ENCODE measurements around the gene FBXO21. TPM values are rescaled to one million over a fixed set of nuclear protein-coding genes. Genes with fewer than 3 reads are reported as not detected.

The FBXO21 gene
- polyA plus RNA-seq, 1 donor (not counting 4 experiments of a cell fraction or from before 2014, with no cell fraction given) = 21.9 TPM

GRCh38 chr12:117142094-117142493 lies 48.2 kb downstream of the FBXO21 start:
- dilution Hi-C loops (cut with MboI; ENCODE audit: extremely low pct_ligation_motif_present, low sequenced_read_pairs) = no loop called here
- Histone ChIP-seq H3K9ac (ENCODE audit: control insufficient read depth, extremely low read depth, insufficient read depth, low read length) (no peak overlapping the region), H3K27ac (ENCODE audit: control insufficient read depth, insufficient read depth, low read length) (no peak overlapping the region), H4K20me1 (ENCODE audit: control insufficient read depth, extremely low read depth, insufficient read depth, low read length) (no peaks in the 10 kb centered on the region), H3K9me1 (ENCODE audit: control insufficient read depth, extremely low read depth, insufficient read depth, low read length) (no peaks in the 10 kb centered on the region), H3K27me3 (ENCODE audit: control insufficient read depth, extremely low read depth, insufficient read depth, low read length) (no peaks in the 10 kb centered on the region), H3K9me3 (ENCODE audit: control insufficient read depth, low read depth, low read length) (no peaks in the 10 kb centered on the region), H3K79me2 (ENCODE audit: control insufficient read depth, insufficient read depth, low read length) (no peaks in the 10 kb centered on the region), H3K4me1 (ENCODE audit: control insufficient read depth, extremely low read depth, insufficient read depth, low read length) (no peaks in the 10 kb centered on the region), H3K4me2 (ENCODE audit: control insufficient read depth, extremely low read depth, insufficient read depth, low read depth, low read length) (no peak overlapping the region), H2AFZ (ENCODE audit: control insufficient read depth, low read length) (no peak overlapping the region), H3K4me3 (ENCODE audit: control insufficient read depth in 2 of 3, extremely low read depth in 1 of 3, insufficient read depth in 2 of 3, low read depth in 1 of 3, low read length in 3 of 3) (no peak overlapping the region), H3K36me3 (ENCODE audit: control insufficient read depth in 2 of 2, extremely low read depth in 1 of 2, insufficient read depth in 2 of 2, low read length in 2 of 2) (no peaks in the 10 kb centered on the region)
- FAIRE-seq = no peak
- TF ChIP-seq CTCF (optimal IDR thresholded peaks at IDR 0.05 in 1 of 3, IDR thresholded peaks at IDR 0.05 in 1 of 3, conservative IDR thresholded peaks at IDR 0.05 in 1 of 3; ENCODE audit: extremely low read depth in 1 of 3, insufficient read depth in 2 of 3, low read length in 3 of 3) = no peak
- no peak for TF ChIP-seq EZH2 (IDR thresholded peaks at IDR 0.05; ENCODE audit: low read length)
- DNase-seq (ENCODE audit: low read depth, low spot score) = no peak

GRCh38 chr12:117141097-117141898 lies 49.0 kb downstream of the FBXO21 start:
- H3K9ac ChIP-seq (ENCODE audit: control insufficient read depth, extremely low read depth, insufficient read depth, low read length) = no peak overlapping the region

More at GRCh38 chr12:117141097-117141898, 49.0 kb downstream of the FBXO21 start:
- Histone ChIP-seq H3K4me1 (ENCODE audit: control insufficient read depth, extremely low read depth, insufficient read depth, low read length) (no peaks in the 10 kb centered on the region), H3K9me3 (ENCODE audit: control insufficient read depth, low read depth, low read length) (no peaks in the 10 kb centered on the region), H3K79me2 (ENCODE audit: control insufficient read depth, insufficient read depth, low read length) (no peaks in the 10 kb centered on the region), H2AFZ (ENCODE audit: control insufficient read depth, low read length) (no peak overlapping the region), H3K4me3 (ENCODE audit: control insufficient read depth in 2 of 3, extremely low read depth in 1 of 3, insufficient read depth in 2 of 3, low read depth in 1 of 3, low read length in 3 of 3) (no peak overlapping the region), H3K4me2 (ENCODE audit: control insufficient read depth, extremely low read depth, insufficient read depth, low read depth, low read length) (no peak overlapping the region), H3K27me3 (ENCODE audit: control insufficient read depth, extremely low read depth, insufficient read depth, low read length) (no peaks in the 10 kb centered on the region), H3K36me3 (ENCODE audit: control insufficient read depth in 2 of 2, extremely low read depth in 1 of 2, insufficient read depth in 2 of 2, low read length in 2 of 2) (no peaks in the 10 kb centered on the region), H3K9me1 (ENCODE audit: control insufficient read depth, extremely low read depth, insufficient read depth, low read length) (no peaks in the 10 kb centered on the region), H4K20me1 (ENCODE audit: control insufficient read depth, extremely low read depth, insufficient read depth, low read length) (no peaks in the 10 kb centered on the region), H3K27ac (ENCODE audit: control insufficient read depth, insufficient read depth, low read length) (no peak overlapping the region)
- dilution Hi-C loops (cut with MboI; ENCODE audit: extremely low pct_ligation_motif_present, low sequenced_read_pairs) = no loop called here
- no peak for TF ChIP-seq EZH2 (IDR thresholded peaks at IDR 0.05; ENCODE audit: low read length)
- no peak for TF ChIP-seq CTCF (optimal IDR thresholded peaks at IDR 0.05 in 1 of 3, IDR thresholded peaks at IDR 0.05 in 1 of 3, conservative IDR thresholded peaks at IDR 0.05 in 1 of 3; ENCODE audit: extremely low read depth in 1 of 3, insufficient read depth in 2 of 3, low read length in 3 of 3)
- DNase-seq (ENCODE audit: low read depth, low spot score) (no peak), FAIRE-seq (no peak)
